GM19035 (cell line): ENCODE results near the gene WNT5A.

Source experiments
- ATAC-seq: cut with Tn5 transposase; IDR thresholded peaks from one replicate; pipeline ENCODE4 v1.9.1; 2021; ENCODE audit not compliant: unreplicated experiment

The WNT5A gene

DNA sequence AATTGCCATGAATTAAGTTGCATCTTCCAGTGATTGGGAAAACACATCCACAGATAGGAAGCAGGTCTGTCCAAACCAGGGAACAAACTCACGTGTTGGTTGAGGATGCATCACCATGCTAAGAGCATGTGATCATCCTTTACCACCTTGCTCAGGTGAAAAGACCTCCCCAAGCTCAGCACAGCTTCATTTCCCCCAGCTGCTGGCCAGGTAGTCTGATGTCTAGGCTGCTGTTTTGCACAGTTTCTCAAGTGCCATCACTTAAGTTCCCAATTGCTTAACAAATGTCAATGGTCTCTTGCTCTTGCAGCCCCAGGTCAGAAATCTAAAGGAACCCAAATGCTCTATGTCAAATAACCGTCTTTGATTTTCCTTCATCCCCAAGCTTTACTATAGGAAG lies 34.2 kb downstream of the WNT5A start:
- ATAC-seq, result no peak

DNA sequence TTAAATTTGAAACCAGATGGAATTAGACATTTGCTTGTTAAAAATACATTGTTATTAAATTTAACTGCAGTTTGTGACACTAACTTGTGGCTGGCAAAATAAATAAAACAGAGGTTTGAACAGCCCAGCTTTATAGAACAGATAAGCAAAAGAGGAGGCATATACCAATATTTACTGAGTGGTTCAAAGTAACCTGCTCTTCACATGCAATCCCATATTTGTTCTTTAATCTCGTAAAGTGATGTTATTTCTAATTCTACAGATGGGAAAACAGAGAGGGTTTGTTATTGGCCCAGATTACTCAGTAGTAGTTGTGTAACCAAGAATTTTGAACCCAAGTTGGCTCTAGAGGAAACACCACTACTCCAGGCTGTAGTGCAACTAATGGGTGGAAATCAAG lies 37.6 kb downstream of the WNT5A start:
- no peak for ATAC-seq

DNA sequence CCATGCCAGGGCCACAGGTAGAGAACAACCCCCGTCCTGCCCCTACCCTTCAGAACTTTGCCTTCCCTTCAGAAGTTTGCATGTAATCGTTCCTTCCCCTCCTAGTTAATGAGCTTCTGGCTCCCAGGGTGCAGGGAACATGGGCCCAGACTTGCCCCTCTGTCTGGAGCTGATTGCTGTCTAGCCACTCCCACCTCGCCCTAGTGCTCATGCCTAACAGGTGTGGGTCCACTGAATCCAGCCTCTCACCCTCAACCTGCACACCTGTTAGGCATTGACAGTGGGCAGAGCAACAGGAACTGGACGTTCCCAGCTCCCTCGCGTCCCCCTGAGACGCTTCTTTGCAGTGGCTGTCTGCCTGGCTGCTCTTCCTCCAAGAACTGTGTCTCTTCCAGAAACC lies 40.3 kb downstream of the WNT5A start:
- ATAC-seq, result no peak

DNA sequence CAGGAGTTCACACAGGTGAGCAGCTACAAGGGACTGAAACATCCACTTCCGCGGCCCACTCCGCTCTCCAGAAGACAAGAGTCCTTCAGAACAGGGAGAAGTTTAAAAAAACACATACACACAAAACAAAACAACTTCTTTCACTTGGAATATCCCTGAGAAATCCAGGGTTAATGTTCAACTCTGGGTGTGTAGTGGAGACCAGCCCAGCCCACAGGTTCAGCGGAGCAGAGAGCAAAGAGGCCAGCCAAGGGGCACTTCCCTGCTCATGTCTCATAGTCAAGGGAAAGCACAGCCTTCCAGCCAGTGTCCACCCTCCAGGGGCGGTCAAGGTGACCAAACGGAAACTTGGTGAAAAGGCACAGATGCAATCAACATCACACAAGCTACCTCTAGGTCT lies 41.6 kb downstream of the WNT5A start:
- no peak for ATAC-seq

DNA sequence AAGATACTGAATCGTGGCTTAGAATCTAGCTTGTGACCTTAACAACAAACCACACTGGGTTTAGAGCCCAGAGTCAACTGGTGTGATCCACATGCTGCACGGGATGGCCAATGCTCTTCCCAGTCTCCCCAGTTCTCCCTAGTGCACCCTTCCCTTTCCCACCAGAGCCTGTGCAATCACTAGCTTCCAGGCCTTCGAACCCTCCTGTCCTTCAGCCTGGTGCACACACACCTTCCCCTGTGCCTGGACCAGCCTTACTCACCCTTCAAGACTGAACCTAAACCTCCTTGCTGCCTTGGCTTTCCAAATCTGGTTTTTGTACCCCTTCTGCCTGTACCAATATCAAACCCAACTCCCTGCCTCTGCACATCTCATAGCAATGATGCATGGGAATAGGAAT lies 43.8 kb downstream of the WNT5A start:
- ATAC-seq, result no peak

DNA sequence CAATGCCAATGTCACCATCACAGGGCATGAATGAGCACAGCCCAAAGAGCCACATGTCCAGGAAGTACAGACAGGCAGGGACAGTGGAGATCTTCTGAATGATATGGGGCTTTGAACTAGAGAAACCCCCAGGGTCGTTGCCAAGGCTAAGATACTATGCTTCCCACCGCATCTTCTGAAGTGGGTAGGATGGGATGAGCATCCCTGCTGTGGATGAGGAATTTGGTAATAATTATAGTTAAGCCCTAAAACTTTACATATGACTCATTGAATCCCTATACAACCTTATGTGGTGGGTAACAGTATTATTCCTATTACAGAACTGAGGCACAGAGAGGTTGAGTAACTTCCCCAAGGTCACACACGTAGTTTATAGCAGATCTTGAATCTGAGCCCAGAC lies 44.2 kb downstream of the WNT5A start:
- ATAC-seq, result no peak

DNA sequence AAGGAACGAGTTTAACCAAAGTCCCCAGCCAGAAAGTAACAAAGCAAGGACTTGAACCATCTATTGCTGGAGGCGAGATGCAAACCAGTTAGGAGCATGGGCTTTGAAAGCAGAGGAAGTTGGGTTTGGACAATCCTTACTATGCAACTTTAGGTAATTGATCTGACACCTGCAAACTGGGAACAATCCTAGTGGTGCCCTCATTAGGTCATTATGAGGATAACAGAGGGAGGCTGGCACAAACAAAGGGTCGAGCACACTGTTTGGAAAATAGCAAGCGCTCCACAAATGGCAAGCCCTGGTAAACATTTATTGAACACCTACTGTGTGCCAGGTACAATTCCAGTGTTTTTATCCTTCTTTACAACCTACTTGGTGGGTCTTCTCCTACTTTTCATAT lies 45.6 kb downstream of the WNT5A start:
- ATAC-seq, result no peak

DNA sequence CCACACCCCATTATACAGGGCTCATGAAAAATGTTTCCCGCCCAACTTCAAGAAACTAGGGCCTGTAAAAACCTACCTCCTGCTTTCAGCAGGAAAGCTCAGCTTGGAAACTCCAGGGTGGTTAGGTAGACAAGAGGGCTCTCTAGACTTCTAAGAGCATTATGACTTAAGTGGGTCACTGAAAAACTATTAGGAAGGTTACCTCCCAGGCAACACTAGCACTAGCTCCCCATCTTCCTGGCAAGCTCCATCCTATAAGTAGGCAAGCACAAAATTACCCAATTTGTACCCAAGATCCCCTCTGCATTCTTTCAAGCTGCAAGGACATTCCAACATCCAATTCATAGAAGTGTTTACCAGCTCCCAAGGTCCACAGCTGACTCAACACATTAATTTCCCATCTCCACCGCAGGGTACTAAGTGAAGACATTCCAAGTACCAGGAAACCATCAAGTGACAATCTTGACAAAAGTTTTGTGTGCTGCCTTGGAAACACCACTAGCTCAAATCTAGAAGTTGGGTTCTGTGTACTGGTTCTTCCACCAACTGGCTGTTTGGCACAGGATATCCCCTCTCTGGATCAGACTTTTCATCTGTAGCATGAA lies 46.9 kb downstream of the WNT5A start:
- no peak for ATAC-seq

DNA sequence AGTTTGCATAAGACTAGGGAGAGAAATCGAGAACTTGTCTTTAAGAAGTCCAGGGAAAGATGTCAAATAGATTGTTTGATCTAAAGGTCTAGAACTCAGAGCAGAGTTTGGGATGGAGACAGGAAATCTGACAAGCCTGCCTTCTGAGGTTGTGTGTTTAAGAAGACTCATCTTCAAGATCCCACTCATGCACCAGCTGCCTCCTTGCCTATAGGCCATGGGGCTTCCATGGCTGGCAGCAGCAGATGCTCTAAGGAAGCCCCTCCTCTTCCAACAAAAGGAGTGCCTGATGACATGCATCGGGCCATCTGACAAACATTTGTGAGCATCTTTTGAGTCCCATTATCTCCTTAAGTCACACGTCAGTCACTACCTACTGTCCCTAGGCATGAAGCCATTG lies 47.4 kb downstream of the WNT5A start:
- no peak for ATAC-seq

DNA sequence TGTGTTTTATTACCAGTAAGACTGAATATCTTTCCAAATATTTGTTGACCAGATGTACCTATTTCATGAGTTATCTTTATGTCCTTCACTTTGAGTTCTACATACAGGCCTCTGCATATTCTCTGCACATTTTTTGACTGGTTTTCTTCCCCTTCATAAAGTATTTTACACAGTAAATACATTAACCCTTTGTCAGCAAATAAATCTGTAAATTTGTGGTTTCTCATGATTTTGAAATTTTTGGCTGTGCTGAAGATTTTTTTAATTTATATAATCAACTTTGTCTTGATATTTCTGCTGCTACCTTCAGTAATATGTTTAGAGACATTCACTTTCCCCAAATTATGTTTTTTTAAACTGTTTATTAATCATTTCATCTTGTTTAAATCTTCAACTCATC lies 50.5 kb downstream of the WNT5A start:
- no peak for ATAC-seq

DNA sequence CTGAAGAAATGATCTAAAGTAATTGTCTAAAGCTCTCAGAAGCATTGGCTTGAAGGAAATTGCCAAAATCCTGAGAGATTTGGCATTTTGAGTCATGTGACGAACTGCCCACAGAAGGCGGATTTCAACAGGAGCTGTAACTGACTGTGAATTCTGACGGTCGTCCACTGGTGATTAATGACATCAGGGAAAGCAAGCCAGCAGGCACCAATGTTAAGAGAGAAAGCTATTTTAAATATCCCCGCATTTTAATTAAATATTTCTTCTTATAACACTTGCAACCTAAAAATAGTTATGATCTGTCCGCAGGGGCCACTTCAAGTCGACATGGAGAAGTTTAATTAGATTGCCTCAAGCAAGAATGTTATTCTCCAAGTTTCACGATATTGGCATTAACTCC lies 51.6 kb downstream of the WNT5A start:
- no peak for ATAC-seq

DNA sequence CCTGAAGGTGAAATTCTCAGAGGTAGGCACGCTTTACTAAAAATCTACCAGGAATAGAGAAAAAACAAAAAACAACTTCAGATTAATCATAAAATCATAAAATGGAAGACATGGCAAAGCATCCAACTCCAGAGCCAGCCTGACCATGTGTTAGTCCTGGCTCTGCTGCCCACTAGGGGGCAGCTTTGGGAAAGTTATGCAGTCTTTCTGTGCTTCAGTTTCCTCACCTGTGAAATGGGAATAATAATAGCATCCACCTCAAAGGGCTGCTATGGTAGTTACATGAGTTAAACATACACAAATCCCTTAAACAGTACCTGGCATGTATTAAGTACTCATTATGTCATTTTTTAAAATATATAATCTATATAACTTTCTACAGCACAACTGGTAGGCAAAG lies 52.3 kb downstream of the WNT5A start:
- ATAC-seq, result no peak

DNA sequence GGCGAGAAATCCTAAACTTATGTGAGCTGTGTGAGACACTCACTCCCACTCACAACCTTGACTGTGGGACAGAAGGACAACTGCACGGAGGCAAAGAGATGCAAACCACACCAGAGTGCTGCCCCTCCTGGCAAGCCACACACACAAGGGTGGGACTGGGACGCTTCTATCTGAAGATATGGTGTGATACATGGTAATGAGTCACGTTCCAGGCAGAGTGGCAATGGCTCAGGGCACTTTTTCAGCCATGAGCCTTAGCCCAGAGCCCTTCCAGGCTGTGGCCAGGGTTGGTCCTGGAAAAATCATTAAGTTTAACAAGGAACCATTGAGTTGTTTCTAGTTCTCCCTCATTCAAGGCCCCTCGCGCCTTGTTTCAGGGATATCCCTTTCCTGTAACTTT lies 56.1 kb downstream of the WNT5A start:
- no peak for ATAC-seq

DNA sequence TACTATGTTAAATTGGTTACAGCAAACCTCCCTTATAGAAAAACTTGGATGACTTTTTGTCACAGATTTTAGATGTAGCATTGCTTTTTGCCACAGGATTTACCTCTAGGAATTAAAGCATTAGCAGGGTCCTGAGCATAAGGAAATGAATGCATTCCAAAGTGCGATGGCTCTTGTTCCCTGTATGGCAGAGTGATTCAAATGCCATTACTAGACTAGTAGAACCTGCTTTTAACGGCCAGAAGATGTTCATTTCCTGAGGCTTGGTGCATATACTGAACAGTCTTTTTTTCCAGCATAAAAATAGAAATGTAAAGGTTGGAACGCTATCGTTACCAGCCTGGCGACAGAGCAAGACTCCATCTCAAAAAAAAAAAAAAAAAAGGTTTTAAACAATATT lies 59.4 kb downstream of the WNT5A start:
- no peak for ATAC-seq

DNA sequence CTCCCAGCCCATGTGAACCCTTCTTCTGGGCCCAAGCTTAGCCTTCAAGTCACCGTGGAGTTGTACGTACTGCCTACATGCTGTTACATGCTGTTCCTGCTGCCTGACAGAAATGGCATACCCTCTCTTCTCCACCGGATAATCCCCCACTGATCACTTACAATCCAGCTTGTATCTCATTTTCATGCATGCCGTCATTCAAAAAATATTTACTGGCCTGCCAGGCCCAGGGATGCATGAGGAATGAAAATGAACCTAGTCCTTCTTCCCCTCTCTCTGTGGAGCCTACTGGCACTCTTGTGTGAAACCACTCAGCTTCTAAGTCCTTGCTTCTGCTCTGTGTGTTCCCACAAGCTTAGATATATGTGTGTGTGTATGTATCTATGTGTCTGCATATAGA lies 60.6 kb downstream of the WNT5A start:
- ATAC-seq, result no peak

DNA sequence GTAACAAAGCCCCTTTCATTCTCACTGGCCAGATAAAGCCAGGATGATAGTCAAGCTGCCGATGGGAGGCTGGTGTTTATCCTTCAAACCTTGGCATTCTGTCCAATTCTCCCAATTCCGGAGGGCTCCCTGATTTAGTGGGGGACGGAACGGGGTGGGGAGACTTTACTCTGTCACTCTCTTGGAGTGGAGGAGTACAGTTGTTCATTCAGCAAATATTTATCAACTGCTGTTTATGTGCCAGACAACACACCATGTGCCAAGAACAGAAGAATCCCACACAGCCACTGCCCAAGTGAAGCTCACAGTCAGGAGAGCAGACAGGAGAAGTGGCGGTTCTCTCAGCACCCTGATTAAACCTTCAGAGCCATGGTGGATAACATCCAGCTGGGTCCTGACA lies 63.3 kb downstream of the WNT5A start:
- ATAC-seq, result no peak

DNA sequence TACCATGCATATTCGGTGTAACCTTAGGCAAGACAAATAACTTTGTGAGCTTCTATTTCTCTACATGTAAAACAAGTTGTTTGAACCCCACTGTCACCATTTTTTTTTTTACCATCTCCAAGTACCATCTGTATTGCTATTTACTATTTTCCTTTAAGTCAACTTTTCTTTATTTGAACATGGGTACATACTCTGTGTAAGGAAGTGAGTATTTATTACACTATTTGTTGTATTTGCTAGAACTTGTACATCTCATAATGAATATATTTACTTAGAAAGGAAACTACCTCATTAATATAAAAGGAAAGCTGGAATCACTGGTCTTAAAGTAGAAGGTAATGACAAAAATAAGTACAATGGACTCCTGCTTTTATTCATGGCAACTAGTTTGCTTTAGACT lies 69.9 kb downstream of the WNT5A start:
- no peak for ATAC-seq

DNA sequence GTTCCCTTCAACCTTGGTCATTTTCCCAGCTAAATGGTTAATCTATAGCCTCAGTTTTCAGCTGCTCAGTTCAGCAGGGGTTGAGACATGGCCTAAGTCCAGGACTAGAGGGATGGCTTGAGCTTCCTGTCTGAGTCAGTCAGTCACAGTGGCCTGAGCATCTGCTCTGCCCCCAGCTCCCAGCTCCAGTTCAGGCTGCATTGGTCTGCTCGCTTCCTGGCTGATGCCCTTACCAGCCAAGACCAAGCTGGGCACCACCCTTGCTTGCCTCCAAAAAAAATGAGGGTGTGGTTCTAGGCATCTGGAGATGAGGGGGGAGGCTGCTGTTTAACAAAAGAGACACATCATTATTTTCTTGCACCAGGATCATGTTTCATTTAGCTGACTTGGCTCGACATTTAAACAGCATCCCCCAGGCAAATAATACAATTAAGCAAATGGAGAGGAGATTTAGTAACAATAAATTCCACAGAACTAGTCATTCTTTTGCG lies 70.7 kb downstream of the WNT5A start:
- no peak for ATAC-seq
